Mesodermal cell (in vitro differentiated cells): ENCODE measurements around the gene OR4K14.
"Not testable (repeated sequence)": the region's sequence is repeated elsewhere in the genome, so short reads cannot be mapped to it uniquely, and the experiment has no call there.

Source experiments
- H3K27ac ChIP-seq: 2 replicates; pipeline ENCODE4 v1.7.0; 2013; ENCODE audit warnings: mild to moderate bottlenecking, low read depth, low read length, moderate library complexity; ENCODE audit not compliant: severe bottlenecking
- H3K36me3 ChIP-seq: 2 replicates; pipeline ENCODE4 v1.7.1; 2013; ENCODE audit warnings: mild to moderate bottlenecking, low read length, moderate library complexity; ENCODE audit not compliant: control insufficient read depth, insufficient read depth
- H3K4me1 ChIP-seq: one replicate; pipeline ENCODE4 v1.7.1; 2013; ENCODE audit warnings: mild to moderate bottlenecking, low read length; ENCODE audit not compliant: insufficient read depth, control insufficient read depth, poor library complexity, severe bottlenecking
- H3K4me3 ChIP-seq: 2 replicates; pipeline ENCODE4 v1.7.0; 2013; ENCODE audit warnings: low read length, control low read depth, mild to moderate bottlenecking; ENCODE audit not compliant: insufficient read depth, poor library complexity, severe bottlenecking; ENCODE audit errors: extremely low read depth
- H3K9me3 ChIP-seq: 2 replicates; pipeline ENCODE4 v1.7.1; 2013; ENCODE audit warnings: mild to moderate bottlenecking, low read length, moderate library complexity; ENCODE audit not compliant: control insufficient read depth
- WGBS, 2 experiments: methylation state at CpG; one replicate each; pipeline ENCODE4 v1.1.5; 2013; ENCODE audit warnings: missing lambda C conversion rate in 2 of 2; ENCODE audit not compliant: insufficient coverage in 2 of 2; 5-methylcytosine and 5-hydroxymethylcytosine counted together

OR4K14 gene

DNA sequence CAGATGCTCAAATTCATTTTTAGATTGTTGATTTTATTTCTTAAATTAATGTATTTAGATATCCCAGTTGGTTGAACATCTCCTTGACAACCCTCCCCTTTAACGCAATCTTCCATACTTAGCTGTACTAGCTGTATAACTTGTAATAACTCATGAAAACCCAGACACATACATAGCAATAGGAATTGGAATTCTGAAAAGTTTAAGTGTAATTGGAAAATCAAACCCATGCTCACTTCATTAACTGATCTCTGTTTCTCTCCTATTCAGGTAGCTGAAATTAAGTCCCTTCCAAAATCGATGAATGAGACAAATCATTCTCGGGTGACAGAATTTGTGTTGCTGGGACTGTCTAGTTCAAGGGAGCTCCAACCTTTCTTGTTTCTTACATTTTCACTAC lies 43.8 kb downstream of the OR4K14 start, which contains the start of gene OR4K15:
Gene OR4K15, plus strand, starts transcription at position 301 of the 400 bp plus-strand sequence. Its CDS starts 0 bp downstream, at position 301.
- no peak within 1 kb of the TSS for H3K27ac ChIP-seq
- H3K4me1 ChIP-seq = no peaks in the 10 kb centered on the region
- no peak within 1 kb of the TSS for H3K4me3 ChIP-seq
- 100% methylated on average over 1 of the region's 3 CpGs; no CpG with 5 or more reads in 1 of the 2 experiments for WGBS, 2 experiments
- H3K9me3 ChIP-seq = peaks cover 22% of the 10 kb centered on the region
- H3K36me3 ChIP-seq = no peaks in the 10 kb centered on the region

DNA sequence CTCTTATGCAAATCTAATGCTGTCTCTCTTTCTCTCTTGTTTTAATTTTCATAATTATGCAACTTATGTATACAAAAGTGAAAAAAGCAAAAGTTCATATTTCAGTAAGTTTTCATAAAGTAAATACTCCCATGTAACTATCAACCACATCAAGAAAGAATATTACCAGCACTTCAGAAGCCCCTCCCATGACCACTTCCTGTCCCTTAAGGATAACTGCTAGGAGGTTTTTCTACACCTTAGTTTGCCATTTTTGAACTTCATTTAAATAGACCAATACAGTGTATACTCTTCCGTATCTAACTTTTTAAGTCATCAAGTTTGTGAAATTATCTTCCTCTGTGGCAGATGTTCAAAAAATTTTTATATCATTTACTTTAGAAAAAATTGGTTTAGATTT lies 44.3 kb downstream of the OR4K14 start:
- Histone ChIP-seq H3K4me3 (no peak overlapping the region), H3K36me3 (no peaks in the 10 kb centered on the region), H3K9me3 (peaks cover 21% of the 10 kb centered on the region), H3K27ac (no peak overlapping the region), H3K4me1 (no peaks in the 10 kb centered on the region)
- no CpG with 5 or more reads among the region's 1 CpG for WGBS, 2 experiments

DNA sequence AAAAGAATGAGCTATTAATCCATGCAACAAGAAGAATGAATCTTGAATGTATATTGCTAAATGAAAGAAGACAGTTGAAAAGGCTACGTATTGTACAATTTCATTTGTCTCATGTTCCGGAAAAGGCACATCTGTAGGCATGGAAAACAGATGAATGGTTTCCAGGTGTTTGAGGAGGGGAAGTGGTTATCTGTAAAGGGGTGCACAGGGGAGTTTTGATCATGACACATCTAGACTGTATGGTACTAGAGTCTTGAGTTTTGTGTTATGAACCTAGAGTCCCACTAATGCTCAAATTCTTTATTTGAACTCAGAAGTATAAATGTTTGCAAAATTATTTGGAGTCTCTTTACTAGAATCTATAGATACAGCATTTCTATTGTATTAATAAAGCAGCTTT lies 49.4 kb downstream of the OR4K14 start:
- H3K4me1 ChIP-seq = not testable (repeated sequence)
- 25% methylated on average over 2 of the region's 2 CpGs; no CpG with 5 or more reads in 1 of the 2 experiments for WGBS, 2 experiments

More for the DNA sequence above, 49.4 kb downstream of the OR4K14 start:
- not testable (repeated sequence) for H3K36me3 ChIP-seq, H3K27ac ChIP-seq, H3K4me3 ChIP-seq
- peaks cover 17% of the 10 kb centered on the region for H3K9me3 ChIP-seq
